ENCODE data around the gene TEDC2. TPM values are rescaled to one million over a fixed set of nuclear protein-coding genes. Genes with fewer than 3 reads are reported as not detected.

TEDC2 gene
- total and polyA plus RNA-seq, 10 of the 15 experiments (the other 5 are each of a cell fraction or from before 2014, with no cell fraction given): 0.23 to 47.9 (median 19.1) TPM

GRCh38 chr16:2467528-2468232 lies 7.8 kb downstream of the TEDC2 start:
- Histone ChIP-seq H3K9ac (ENCODE audit: control insufficient read depth, insufficient read depth, low read length) (peak overlapping the region; percentile 24; the same call in 1 of the 2 replicates), H3K36me3 (ENCODE audit: control insufficient read depth in 2 of 2, insufficient read depth in 2 of 2, low read length in 1 of 2) (no peaks in the 10 kb centered on the region), H3K4me1 (ENCODE audit: control insufficient read depth, insufficient read depth, low read length) (peaks cover 13% of the 10 kb centered on the region), H3K9me3 (replicated peaks; ENCODE audit: control insufficient read depth, insufficient read depth, low read length) (no peaks in the 10 kb centered on the region), H3K4me2 (ENCODE audit: control insufficient read depth, insufficient read depth) (peak overlapping the region; percentile 90), H3K79me2 (ENCODE audit: control insufficient read depth, insufficient read depth, low read length) (no peaks in the 10 kb centered on the region), H3K27ac (ENCODE audit: control insufficient read depth, insufficient read depth) (no peak overlapping the region), H3K4me3 (peak overlapping the region; percentile 72; the same call in 1 of the 2 replicates), H4K20me1 (ENCODE audit: control insufficient read depth, insufficient read depth) (no peaks in the 10 kb centered on the region), H3K27me3 (replicated peaks in 1 of 2; ENCODE audit: control insufficient read depth in 2 of 2, insufficient read depth in 2 of 2, low read length in 1 of 2) (peaks cover 0 to 2% of the 10 kb centered on the region in 2 experiments; a peak in 1 of 4 replicates), H2AFZ (ENCODE audit: control insufficient read depth, low read depth, low read length) (peak overlapping the region; percentile 59)
- ATAC-seq: peak; percentile 55
- in situ Hi-C loops (cut with MboI) (no loop called here), intact Hi-C loops (cut with micrococcal nuclease; ENCODE audit: unreplicated experiment) (loop anchor here (5.0 kb wide), 1 partner anchor 40 kb away; no protein-coding TSS in a partner anchor)
- 1% methylated on average over 51 of the region's 80 CpGs for WGBS (ENCODE audit: insufficient coverage, insufficient replicate concordance, low lambda C conversion rate, missing lambda C conversion rate)
- CTCF ChIA-PET: interaction anchor here (0.9 to 2.6 kb wide), 4 partner anchors 7 to 39 kb away, joined by 3 to 20 read pairs (median 4); partner anchors contain the start of genes CCNF and TEDC2
- RAD21 ChIA-PET (ENCODE audit: unreplicated experiment): interaction anchor here (0.6 to 3.5 kb wide), 6 partner anchors 8 to 180 kb away, joined by 3 to 17 read pairs (median 4); partner anchors contain the start of gene TEDC2
- SMC1A ChIA-PET (ENCODE audit: uncharacterized antibody, unreplicated experiment): interaction anchor here (1.6 to 2.5 kb wide), 2 partner anchors 19 to 38 kb away, joined by 8 read pairs; partner anchors contain the start of gene CCNF
- no peak for FAIRE-seq
- TSS peak; percentile 55 for BruUV-seq (replicated peaks)
- DNase-seq (ENCODE audit: low read depth, low spot score): no peak
- POLR2A ChIA-PET: interaction anchor here (0.5 to 2.5 kb wide), 7 partner anchors 8 to 313 kb away, joined by 3 to 11 read pairs (median 5); partner anchors contain the start of genes TEDC2 and TRAF7
- TF ChIP-seq GATAD2B (conservative IDR thresholded peaks at IDR 0.05; ENCODE audit: low read depth) (peak; percentile 85), STAT3 (IDR thresholded peaks at IDR 0.05; ENCODE audit: low read depth, low read length) (no peak), ATF3 (IDR thresholded peaks at IDR 0.05; ENCODE audit: borderline replicate concordance, extremely low read depth, low read depth, low read length) (no peak), BCL3 (IDR thresholded peaks at IDR 0.05; ENCODE audit: borderline replicate concordance, insufficient read depth, low read depth, low read length, poor library complexity, severe bottlenecking) (no peak), LARP7 (IDR thresholded peaks at IDR 0.05) (no peak; the same call in none of the 2 replicates), IRF5 (IDR thresholded peaks at IDR 0.05; ENCODE audit: borderline replicate concordance) (no peak)
- TF ChIP-seq, protein P1, sequence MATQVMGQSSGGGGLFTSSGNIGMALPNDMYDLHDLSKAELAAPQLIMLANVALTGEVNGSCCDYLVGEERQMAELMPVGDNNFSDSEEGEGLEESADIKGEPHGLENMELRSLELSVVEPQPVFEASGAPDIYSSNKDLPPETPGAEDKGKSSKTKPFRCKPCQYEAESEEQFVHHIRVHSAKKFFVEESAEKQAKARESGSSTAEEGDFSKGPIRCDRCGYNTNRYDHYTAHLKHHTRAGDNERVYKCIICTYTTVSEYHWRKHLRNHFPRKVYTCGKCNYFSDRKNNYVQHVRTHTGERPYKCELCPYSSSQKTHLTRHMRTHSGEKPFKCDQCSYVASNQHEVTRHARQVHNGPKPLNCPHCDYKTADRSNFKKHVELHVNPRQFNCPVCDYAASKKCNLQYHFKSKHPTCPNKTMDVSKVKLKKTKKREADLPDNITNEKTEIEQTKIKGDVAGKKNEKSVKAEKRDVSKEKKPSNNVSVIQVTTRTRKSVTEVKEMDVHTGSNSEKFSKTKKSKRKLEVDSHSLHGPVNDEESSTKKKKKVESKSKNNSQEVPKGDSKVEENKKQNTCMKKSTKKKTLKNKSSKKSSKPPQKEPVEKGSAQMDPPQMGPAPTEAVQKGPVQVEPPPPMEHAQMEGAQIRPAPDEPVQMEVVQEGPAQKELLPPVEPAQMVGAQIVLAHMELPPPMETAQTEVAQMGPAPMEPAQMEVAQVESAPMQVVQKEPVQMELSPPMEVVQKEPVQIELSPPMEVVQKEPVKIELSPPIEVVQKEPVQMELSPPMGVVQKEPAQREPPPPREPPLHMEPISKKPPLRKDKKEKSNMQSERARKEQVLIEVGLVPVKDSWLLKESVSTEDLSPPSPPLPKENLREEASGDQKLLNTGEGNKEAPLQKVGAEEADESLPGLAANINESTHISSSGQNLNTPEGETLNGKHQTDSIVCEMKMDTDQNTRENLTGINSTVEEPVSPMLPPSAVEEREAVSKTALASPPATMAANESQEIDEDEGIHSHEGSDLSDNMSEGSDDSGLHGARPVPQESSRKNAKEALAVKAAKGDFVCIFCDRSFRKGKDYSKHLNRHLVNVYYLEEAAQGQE (IDR thresholded peaks at IDR 0.05; ENCODE audit: low read depth, low read length): no peak
- TF ChIP-seq, protein P2, sequence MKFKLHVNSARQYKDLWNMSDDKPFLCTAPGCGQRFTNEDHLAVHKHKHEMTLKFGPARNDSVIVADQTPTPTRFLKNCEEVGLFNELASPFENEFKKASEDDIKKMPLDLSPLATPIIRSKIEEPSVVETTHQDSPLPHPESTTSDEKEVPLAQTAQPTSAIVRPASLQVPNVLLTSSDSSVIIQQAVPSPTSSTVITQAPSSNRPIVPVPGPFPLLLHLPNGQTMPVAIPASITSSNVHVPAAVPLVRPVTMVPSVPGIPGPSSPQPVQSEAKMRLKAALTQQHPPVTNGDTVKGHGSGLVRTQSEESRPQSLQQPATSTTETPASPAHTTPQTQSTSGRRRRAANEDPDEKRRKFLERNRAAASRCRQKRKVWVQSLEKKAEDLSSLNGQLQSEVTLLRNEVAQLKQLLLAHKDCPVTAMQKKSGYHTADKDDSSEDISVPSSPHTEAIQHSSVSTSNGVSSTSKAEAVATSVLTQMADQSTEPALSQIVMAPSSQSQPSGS (IDR thresholded peaks at IDR 0.05; ENCODE audit: low read length): no peak
- TF ChIP-seq, protein P3, sequence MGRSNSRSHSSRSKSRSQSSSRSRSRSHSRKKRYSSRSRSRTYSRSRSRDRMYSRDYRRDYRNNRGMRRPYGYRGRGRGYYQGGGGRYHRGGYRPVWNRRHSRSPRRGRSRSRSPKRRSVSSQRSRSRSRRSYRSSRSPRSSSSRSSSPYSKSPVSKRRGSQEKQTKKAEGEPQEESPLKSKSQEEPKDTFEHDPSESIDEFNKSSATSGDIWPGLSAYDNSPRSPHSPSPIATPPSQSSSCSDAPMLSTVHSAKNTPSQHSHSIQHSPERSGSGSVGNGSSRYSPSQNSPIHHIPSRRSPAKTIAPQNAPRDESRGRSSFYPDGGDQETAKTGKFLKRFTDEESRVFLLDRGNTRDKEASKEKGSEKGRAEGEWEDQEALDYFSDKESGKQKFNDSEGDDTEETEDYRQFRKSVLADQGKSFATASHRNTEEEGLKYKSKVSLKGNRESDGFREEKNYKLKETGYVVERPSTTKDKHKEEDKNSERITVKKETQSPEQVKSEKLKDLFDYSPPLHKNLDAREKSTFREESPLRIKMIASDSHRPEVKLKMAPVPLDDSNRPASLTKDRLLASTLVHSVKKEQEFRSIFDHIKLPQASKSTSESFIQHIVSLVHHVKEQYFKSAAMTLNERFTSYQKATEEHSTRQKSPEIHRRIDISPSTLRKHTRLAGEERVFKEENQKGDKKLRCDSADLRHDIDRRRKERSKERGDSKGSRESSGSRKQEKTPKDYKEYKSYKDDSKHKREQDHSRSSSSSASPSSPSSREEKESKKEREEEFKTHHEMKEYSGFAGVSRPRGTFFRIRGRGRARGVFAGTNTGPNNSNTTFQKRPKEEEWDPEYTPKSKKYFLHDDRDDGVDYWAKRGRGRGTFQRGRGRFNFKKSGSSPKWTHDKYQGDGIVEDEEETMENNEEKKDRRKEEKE (IDR thresholded peaks at IDR 0.05): no peak

Data from GM12878 (cell line).